ENCODE results near the gene MPZ. TPM values are rescaled to one million over a fixed set of nuclear protein-coding genes. Genes with fewer than 3 reads are reported as not detected.

MPZ gene
- total and polyA plus RNA-seq, 9 of the 15 experiments (the other 6 are each of a cell fraction or from before 2014, with no cell fraction given) = 0.22 to 16.6 (median 10.9) TPM

DNA sequence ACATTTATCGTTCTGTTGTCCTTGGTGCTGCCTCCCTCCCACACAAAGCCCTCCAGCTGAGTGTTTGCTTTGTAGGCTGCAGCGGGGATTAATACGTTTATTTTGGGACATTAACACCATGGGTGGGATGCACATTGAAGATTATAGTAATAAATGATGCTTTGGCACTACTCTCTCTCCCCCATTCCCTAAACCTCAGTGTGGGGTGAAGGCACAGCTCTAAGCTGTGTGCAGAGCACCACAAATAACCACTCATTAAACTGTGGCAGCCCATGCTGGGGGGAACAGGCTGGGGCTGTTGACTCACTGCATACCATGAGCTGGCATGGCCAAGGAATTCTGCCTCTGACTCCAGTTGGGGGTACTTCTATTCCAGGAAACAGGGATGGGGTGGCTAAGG lies 43.6 kb downstream of the MPZ start:
- no peaks in the 10 kb centered on the region; a peak in 1 of 5 replicates for H3K4me1 ChIP-seq (replicated peaks in 1 of 2; ENCODE audit: control insufficient read depth in 2 of 2, insufficient read depth in 2 of 2, low read length in 2 of 2)
- FAIRE-seq (no peak), ATAC-seq (no peak), DNase-seq (ENCODE audit: extremely low read depth in 1 of 4, low spot score in 3 of 4) (no peak)
- H3K27me3 ChIP-seq (ENCODE audit: control insufficient read depth in 2 of 2, insufficient read depth in 2 of 2, low read length in 2 of 2) = peaks cover 7 to 30% of the 10 kb centered on the region in 2 experiments; a peak in 4 of 5 replicates
- H3K9ac ChIP-seq (ENCODE audit: insufficient read depth in 1 of 2, low read depth in 2 of 2, low read length in 2 of 2) = no peak overlapping the region
- POLR2A ChIA-PET = interaction anchor here (0.6 to 1.2 kb wide), 3 partner anchors 16 to 1155 kb away, joined by 3 read pairs; no protein-coding TSS in a partner anchor
- TF ChIP-seq, protein P1, sequence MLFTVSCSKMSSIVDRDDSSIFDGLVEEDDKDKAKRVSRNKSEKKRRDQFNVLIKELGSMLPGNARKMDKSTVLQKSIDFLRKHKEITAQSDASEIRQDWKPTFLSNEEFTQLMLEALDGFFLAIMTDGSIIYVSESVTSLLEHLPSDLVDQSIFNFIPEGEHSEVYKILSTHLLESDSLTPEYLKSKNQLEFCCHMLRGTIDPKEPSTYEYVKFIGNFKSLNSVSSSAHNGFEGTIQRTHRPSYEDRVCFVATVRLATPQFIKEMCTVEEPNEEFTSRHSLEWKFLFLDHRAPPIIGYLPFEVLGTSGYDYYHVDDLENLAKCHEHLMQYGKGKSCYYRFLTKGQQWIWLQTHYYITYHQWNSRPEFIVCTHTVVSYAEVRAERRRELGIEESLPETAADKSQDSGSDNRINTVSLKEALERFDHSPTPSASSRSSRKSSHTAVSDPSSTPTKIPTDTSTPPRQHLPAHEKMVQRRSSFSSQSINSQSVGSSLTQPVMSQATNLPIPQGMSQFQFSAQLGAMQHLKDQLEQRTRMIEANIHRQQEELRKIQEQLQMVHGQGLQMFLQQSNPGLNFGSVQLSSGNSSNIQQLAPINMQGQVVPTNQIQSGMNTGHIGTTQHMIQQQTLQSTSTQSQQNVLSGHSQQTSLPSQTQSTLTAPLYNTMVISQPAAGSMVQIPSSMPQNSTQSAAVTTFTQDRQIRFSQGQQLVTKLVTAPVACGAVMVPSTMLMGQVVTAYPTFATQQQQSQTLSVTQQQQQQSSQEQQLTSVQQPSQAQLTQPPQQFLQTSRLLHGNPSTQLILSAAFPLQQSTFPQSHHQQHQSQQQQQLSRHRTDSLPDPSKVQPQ (CRISPR knock-in tag; IDR thresholded peaks at IDR 0.05; ENCODE audit: borderline replicate concordance) = no peak
- TF ChIP-seq ZC3H4 (CRISPR knock-in tag; IDR thresholded peaks at IDR 0.05; ENCODE audit: borderline replicate concordance) = no peak
- TF ChIP-seq DPF2 (IDR thresholded peaks at IDR 0.05) = no peak
- TF ChIP-seq CBX2 (IDR thresholded peaks at IDR 0.05; ENCODE audit: insufficient read depth, low read length, poor library complexity, severe bottlenecking) = no peak
- TF ChIP-seq, protein P2, sequence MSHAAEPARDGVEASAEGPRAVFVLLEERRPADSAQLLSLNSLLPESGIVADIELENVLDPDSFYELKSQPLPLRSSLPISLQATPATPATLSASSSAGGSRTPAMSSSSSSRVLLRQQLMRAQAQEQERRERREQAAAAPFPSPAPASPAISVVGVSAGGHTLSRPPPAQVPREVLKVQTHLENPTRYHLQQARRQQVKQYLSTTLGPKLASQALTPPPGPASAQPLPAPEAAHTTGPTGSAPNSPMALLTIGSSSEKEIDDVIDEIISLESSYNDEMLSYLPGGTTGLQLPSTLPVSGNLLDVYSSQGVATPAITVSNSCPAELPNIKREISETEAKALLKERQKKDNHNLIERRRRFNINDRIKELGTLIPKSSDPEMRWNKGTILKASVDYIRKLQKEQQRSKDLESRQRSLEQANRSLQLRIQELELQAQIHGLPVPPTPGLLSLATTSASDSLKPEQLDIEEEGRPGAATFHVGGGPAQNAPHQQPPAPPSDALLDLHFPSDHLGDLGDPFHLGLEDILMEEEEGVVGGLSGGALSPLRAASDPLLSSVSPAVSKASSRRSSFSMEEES (CRISPR knock-in tag; IDR thresholded peaks at IDR 0.05) = no peak
- TF ChIP-seq TAF7 (tag; IDR thresholded peaks at IDR 0.05) = no peak
- no TSS peak for BruUV-seq (replicated peaks)
- H3K9me3 ChIP-seq (replicated peaks; ENCODE audit: control insufficient read depth, insufficient read depth, low read depth, low read length) = no peaks in the 10 kb centered on the region
- no peaks in the 10 kb centered on the region for H4K20me1 ChIP-seq (replicated peaks; ENCODE audit: control insufficient read depth, insufficient read depth, low read length)
- no peaks in the 10 kb centered on the region for H3K79me2 ChIP-seq (ENCODE audit: control insufficient read depth, insufficient read depth, low read length)
- no peaks in the 10 kb centered on the region for H3K9me1 ChIP-seq (ENCODE audit: control insufficient read depth, insufficient read depth, low read length)
- no peak overlapping the region for H3K4me3 ChIP-seq
- no peak overlapping the region for H3K4me2 ChIP-seq (ENCODE audit: insufficient read depth, low read length)
- no peak overlapping the region for H2AFZ ChIP-seq (ENCODE audit: low read depth, low read length)
- in situ Hi-C loops (cut with MboI) (no loop called here), intact Hi-C loops (cut with micrococcal nuclease) (no loop called here)
- 3% methylated on average over 3 of the region's 3 CpGs for WGBS (ENCODE audit: insufficient coverage, low coverage, missing lambda C conversion rate)
- CTCF ChIA-PET (ENCODE audit: low intra/inter-chr PET ratio) = no interaction called here
- H3K36me3 ChIP-seq (ENCODE audit: control insufficient read depth, insufficient read depth, low read length) = no peaks in the 10 kb centered on the region
- no peak overlapping the region for H3K27ac ChIP-seq (ENCODE audit: extremely low read depth, low read depth, low read length)
